Hepatocyte (in vitro differentiated cells): ENCODE measurements around the gene MFRP.

Experiments used
- CTCF ChIP-seq: fragments of 200-600 bp; sonication (generic); IDR thresholded peaks from 2 replicates; pipeline ENCODE4 v1.5.1; 2016; ENCODE audit warnings: antibody characterized with exemption, mild to moderate bottlenecking; ENCODE audit not compliant: poor library complexity
- EZH2 ChIP-seq: fragments of 200-600 bp; sonication (generic); IDR thresholded peaks from 2 replicates; pipeline ENCODE4 v1.6.1; 2016; ENCODE audit warnings: antibody characterized with exemption, mild to moderate bottlenecking, borderline replicate concordance

GRCh38 chr11:119341222-119342022 lies 5.1 kb downstream of the MFRP start:
- TF ChIP-seq CTCF (no peak), EZH2 (no peak)
